GM18505 (cell line): ENCODE results near the gene CACUL1.
"Not testable (repeated sequence)": the region's sequence is repeated elsewhere in the genome, so short reads cannot be mapped to it uniquely, and the experiment has no call there.

ENCODE experiments used
- ATAC-seq: cut with Tn5 transposase; IDR thresholded peaks from one replicate; pipeline ENCODE4 v1.9.1; 2021; ENCODE audit not compliant: unreplicated experiment
- POLR2A ChIP-seq: IDR thresholded peaks from 4 replicates; pipeline ENCODE4 v1.6.1; 2011; ENCODE audit warnings: borderline replicate concordance; ENCODE audit not compliant: insufficient read depth, insufficient read length; ENCODE audit errors: extremely low read depth

The CACUL1 gene

GRCh38 chr10:118658762-118659161 is 96.0 kb downstream of the CACUL1 start:
- no peak for TF ChIP-seq POLR2A
- ATAC-seq = no peak

DNA sequence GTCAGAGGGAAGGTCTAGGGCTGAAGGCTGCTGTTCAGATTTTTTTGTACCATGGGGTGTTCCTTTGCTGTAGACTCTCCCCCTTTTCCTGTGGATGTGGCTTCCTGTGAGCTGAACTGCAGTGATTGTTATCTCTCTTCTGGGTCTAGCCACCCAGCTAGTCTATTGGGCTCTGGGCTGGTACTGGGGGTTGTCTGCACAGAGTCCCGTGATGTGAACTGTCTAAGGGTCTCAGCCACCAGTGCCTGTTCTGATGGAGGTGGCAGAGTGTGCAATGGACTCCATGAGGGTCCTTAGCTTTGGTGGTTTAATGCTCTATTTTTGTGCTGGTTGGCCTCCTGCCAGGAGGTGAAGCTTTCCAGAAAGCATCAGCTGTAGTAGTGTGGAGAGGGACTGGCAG is 96.6 kb downstream of the CACUL1 start:
- not testable (repeated sequence) for ATAC-seq

DNA sequence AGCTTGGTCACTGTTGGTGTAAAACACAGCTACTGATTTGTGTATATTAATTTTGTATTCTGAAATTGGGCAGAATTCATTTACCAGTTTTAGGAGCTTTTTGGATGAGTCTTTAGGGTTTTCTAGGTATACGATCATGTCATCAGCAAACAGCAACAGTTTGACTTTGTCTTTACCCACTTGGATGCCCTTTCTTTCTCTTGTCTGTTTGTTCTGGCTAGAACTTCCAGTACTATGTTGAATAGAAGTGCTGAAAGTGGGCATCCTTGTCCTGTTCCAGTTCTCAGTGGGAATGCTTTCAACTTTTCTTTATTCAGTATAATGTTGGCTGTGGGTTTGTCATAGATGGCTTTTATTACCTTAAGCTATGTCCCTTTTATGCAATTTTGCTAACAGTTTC is 109.5 kb downstream of the CACUL1 start:
- ATAC-seq = not testable (repeated sequence)

- no peak for ATAC-seq
- TF ChIP-seq POLR2A = no peak
These were observed 112.5 kb downstream of the CACUL1 start for GRCh38 chr10:118642228-118642627.

GRCh38 chr10:118638680-118639079 is 116.1 kb downstream of the CACUL1 start:
- no peak for ATAC-seq
- TF ChIP-seq POLR2A = no peak

DNA sequence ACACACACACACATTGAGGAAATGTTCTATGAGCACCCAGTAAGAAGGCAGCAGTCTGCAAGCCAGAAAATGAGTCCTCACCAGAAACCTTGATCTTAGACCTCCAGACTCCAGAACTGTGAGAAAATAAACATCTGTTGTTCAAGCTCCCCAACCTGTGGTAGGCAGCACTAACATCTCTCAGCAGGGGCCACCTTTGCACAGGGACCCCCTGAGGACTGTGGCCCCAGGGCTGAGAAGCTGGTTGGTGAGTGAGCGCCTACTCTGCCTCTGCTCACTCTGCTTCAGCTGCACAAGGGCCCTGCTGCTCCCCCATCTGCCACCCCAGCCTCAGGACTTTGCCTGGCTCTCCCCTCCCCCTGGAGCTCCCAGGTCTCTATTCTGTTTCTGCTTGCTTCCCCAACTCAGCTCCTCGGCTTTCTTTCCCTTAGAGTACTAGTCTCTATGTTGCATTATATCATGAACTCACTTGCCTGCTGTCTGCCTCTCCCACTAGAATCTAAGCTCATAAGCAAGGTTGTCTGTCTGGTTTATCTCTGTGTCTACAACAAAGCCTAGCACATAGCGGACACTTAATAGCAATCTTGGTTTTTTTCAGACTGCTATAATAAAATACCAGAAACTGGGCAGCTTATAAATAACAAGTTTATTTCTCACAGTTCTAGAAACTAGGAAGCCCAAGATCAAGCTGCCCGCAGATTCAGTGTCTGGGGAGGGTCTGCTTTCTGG is 118.9 kb downstream of the CACUL1 start:
- no peak for ATAC-seq
- no peak for TF ChIP-seq POLR2A

- no peak for TF ChIP-seq POLR2A
- ATAC-seq = no peak
These were observed 121.0 kb downstream of the CACUL1 start for GRCh38 chr10:118633786-118634185.

GRCh38 chr10:118629211-118629610 is 125.6 kb downstream of the CACUL1 start:
- TF ChIP-seq POLR2A = no peak
- no peak for ATAC-seq

DNA sequence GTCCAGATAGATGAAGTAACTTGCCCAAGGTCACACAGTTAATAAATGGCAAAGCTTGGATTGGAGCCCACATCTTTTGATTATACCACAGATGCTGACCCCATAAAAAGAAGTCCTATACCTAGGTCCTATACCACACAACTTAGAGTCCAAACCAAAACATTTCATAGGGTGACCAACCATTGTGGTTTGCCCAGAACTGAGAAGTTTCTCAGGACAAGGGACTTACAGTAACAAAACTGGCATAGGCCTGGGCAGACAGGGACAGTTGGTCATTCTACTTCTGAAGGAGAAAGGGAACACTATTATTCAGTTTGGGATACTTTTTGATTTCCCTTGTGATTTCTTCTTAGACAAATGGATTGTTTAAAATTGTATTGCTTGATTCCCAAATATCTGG is 126.4 kb downstream of the CACUL1 start:
- no peak for TF ChIP-seq POLR2A
- ATAC-seq = no peak

DNA sequence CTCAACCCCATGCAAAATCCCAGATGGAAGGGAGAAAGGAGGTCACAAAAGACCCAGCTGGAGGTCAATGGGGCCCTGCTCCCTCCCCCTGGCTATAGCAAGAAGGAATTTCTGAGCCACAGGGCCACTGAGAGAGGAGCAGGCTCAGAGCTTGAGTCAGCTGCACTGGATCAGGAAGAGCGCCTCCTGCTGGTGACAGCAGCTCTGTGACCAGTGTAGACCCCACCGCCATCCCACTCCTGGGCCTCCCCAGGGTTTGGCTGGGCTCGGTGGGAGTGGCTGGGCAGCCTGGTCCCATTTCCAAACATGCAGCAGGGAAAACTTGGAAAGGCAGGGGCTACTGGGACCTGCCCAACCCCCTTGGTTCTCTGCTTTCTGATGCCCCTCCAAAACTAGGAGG is 127.8 kb downstream of the CACUL1 start:
- no peak for TF ChIP-seq POLR2A
- ATAC-seq = no peak
